Measurements from ENCODE around the gene GPR149. TPM values are rescaled to one million over a fixed set of nuclear protein-coding genes. Genes with fewer than 3 reads are reported as not detected.

The GPR149 gene
- total and polyA plus RNA-seq, 2 donors, result not detected

DNA sequence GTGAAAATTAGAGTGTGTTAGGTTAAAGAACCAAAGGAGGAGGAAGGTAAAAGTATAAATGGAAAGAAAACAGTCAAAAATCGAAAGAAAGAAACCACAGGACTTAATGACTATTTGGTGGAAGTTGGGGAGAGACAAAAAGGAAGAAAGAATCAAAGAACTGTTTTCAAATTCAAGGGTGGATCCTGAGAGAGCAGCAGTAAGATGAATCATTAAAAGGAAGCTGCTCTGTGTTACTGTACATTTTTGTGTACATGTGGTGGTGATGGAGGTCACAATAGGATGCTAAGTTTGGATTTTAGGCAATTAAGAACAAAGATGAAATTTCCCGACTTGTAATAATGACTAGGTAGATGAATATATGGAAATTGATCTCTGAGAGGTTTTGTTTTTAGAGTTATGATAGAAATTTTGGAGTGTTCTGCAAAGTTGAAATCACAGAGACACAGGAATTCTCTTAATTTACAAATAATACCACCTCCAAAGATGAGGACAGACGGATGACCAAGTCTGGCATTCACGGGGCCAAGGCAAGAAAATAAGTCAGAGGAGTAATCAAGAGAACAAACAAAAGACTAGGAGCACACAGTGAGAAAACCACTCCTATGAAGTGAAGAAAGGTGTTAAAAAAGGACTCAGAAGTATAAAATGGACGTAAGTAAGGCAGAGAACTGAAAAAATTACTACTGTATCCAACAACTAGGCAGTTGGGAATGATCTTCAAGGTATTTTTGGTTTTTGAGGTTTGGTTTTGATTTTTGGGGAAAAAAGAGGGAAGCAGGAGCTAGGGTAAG is 112.8 kb downstream of the GPR149 start:
- DNase-seq (ENCODE audit: extremely low spot score), result no peak
- Histone ChIP-seq H3K4me3 (ENCODE audit: low read depth, low read length) (no peak overlapping the region), H3K27ac (ENCODE audit: low read depth) (no peak overlapping the region), H3K4me1 (ENCODE audit: insufficient read depth) (peaks cover 2% of the 10 kb centered on the region), H3K36me3 (ENCODE audit: insufficient read depth) (no peaks in the 10 kb centered on the region)
- 88% methylated on average over 5 of the region's 5 CpGs for whole genome bisulfite sequencing

DNA sequence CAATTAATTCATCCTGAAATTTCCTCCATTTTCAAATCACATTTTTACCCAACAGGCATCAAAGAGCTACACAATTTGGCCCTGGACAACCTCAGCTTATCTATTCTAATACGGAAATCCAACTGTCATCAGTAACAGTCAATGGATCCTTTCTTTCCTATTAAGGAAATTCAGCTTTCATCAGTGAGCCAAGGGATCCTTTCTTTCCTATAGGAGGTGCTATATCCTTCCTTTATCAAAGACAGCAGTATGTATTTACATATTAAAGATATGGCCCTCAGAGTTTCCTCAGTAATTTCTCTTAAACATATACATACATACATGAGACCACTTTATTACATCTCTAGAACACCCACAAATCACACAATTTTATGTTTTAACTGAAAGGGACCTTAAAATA is 115.8 kb downstream of the GPR149 start:
- Histone ChIP-seq H3K4me3 (ENCODE audit: low read depth, low read length) (no peak overlapping the region), H3K4me1 (ENCODE audit: insufficient read depth) (no peaks in the 10 kb centered on the region), H3K27ac (ENCODE audit: low read depth) (no peak overlapping the region), H3K36me3 (ENCODE audit: insufficient read depth) (no peaks in the 10 kb centered on the region)
- WGBS, result 95% methylated on average over 1 of the region's 1 CpG
- DNase-seq (ENCODE audit: extremely low spot score), result no peak

DNA sequence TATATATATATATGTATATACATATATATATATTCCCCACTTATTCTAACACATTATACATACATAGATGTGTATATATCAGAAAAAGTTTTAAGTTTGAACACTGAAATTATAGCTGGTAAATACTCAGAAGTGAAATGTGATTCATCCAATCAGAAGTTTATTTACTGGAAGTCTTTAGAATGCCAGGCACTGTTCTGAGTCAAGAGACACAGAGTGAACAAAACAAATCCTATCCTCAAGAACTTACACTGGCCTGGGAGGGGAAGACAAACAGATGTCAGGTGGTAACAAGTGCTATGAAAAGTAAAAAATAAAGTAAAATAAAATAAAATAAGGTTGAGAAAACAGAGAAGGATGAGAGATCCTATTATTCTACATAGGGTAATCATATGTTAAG is 119.2 kb downstream of the GPR149 start:
- Histone ChIP-seq H3K36me3 (ENCODE audit: insufficient read depth) (no peaks in the 10 kb centered on the region), H3K27ac (ENCODE audit: low read depth) (no peak overlapping the region), H3K4me1 (ENCODE audit: insufficient read depth) (no peaks in the 10 kb centered on the region), H3K4me3 (ENCODE audit: low read depth, low read length) (no peak overlapping the region)
- no peak for DNase-seq (ENCODE audit: extremely low spot score)

DNA sequence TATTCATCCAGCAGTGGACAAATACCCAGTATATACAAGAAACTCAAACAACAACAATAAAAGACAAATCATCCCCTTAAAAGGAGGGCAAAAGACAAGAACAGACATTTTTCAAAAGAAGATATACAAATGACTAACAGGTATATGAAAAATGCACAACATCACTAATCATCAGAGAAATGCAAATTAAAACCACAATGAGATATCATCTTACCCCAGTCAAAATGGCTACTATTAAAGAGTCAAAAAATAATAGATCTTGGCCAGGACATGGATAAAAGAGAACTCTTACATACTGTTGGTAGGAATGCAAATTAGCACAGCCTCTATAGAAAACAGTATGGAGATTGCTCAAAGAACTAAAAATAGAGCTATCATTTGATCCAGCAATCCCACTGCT is 122.6 kb downstream of the GPR149 start:
- peaks cover 10% of the 10 kb centered on the region for H3K36me3 ChIP-seq (ENCODE audit: insufficient read depth)
- DNase-seq (ENCODE audit: extremely low spot score), result no peak

DNA sequence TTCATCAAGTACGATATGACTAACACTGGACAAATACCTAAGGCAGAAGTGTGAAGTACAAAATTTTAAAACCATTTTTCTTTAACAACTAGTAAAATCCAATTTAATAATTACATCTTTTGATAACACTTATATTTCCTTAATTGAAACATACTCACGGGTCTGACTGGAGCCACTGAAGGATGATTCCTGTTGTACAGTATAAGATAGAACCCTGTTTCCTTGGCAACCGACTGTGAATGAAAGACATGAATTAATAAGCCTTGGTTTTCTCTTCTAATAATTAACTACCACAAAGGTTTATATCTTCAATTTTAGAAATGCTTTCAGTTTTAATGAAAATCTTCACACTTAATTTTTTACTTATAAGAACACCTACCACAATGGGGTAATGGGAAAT is 125.1 kb downstream of the GPR149 start:
- H3K4me1 ChIP-seq (ENCODE audit: insufficient read depth), result no peaks in the 10 kb centered on the region
- no peak overlapping the region for H3K4me3 ChIP-seq (ENCODE audit: low read depth, low read length)
- H3K36me3 ChIP-seq (ENCODE audit: insufficient read depth), result peaks cover 13% of the 10 kb centered on the region
- DNase-seq (ENCODE audit: extremely low spot score), result no peak
- H3K27ac ChIP-seq (ENCODE audit: low read depth), result no peak overlapping the region
- 96% methylated on average over 3 of the region's 3 CpGs for WGBS

More for the DNA sequence above, 122.6 kb downstream of the GPR149 start:
- no peaks in the 10 kb centered on the region for H3K4me1 ChIP-seq (ENCODE audit: insufficient read depth)
- no peak overlapping the region for H3K4me3 ChIP-seq (ENCODE audit: low read depth, low read length)
- H3K27ac ChIP-seq (ENCODE audit: low read depth), result no peak overlapping the region

- H3K4me3 ChIP-seq (ENCODE audit: low read depth, low read length), result no peak overlapping the region
- no peak for DNase-seq (ENCODE audit: extremely low spot score)
- H3K27ac ChIP-seq (ENCODE audit: low read depth), result no peak overlapping the region
- H3K36me3 ChIP-seq (ENCODE audit: insufficient read depth), result peaks cover 13% of the 10 kb centered on the region
- H3K4me1 ChIP-seq (ENCODE audit: insufficient read depth), result no peaks in the 10 kb centered on the region
These were observed 125.7 kb downstream of the GPR149 start for GRCh38 chr3:154304116-154304786.

DNA sequence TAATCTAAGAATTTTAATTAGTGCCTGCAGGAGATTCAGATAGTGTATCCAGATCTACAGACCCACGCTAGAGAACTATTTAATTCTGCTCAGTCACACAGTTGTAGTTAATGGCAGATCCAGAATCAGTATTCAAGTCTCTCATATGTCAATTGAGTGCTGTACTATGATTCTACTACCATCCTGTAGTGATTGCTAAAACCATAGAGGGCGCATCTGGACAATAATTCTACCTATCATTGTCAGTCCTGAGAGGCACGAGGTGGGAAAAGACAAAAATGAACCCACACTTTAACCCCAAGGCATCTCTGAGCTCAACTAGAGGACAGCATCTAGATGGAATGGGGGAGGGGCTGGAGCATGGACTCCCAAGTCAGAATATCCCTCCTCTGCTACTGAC is 128.4 kb downstream of the GPR149 start:
- DNase-seq (ENCODE audit: extremely low spot score), result no peak
- WGBS, result 83% methylated on average over 3 of the region's 3 CpGs
- H3K27ac ChIP-seq (ENCODE audit: low read depth), result no peak overlapping the region
- H3K36me3 ChIP-seq (ENCODE audit: insufficient read depth), result peaks cover 13% of the 10 kb centered on the region
- H3K4me1 ChIP-seq (ENCODE audit: insufficient read depth), result no peaks in the 10 kb centered on the region
- no peak overlapping the region for H3K4me3 ChIP-seq (ENCODE audit: low read depth, low read length)

DNA sequence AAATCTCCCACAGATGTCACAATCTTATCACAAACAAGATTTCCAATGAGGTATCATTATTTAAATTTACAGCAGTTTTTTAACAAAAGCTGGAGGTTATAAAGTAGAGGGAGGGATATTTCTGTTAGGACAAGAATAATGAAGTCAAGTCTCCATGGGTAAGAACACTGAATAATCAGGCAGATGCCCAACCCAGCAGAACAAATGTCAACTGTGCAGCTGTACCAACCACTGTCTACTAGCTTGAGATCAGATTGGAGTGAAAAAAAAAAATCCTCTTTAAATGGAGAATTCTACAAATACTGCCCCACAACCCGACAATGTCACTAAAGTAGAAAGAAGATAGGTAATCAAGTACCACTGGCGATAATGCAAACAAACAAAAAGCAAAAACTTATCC is 136.0 kb downstream of the GPR149 start:
- DNase-seq (ENCODE audit: extremely low spot score), result no peak
- 96% methylated on average over 2 of the region's 2 CpGs for WGBS
- H3K36me3 ChIP-seq (ENCODE audit: insufficient read depth), result peaks cover 5% of the 10 kb centered on the region

GRCh38 chr3:154290187-154290586 is 139.8 kb downstream of the GPR149 start:
- 99% methylated on average over 5 of the region's 5 CpGs for WGBS
- no peak overlapping the region for H3K27ac ChIP-seq (ENCODE audit: low read depth)
- DNase-seq (ENCODE audit: extremely low spot score), result no peak
- peaks cover 2% of the 10 kb centered on the region for H3K36me3 ChIP-seq (ENCODE audit: insufficient read depth)
- H3K4me1 ChIP-seq (ENCODE audit: insufficient read depth), result no peaks in the 10 kb centered on the region
- H3K4me3 ChIP-seq (ENCODE audit: low read depth, low read length), result no peak overlapping the region

More for the DNA sequence above, 136.0 kb downstream of the GPR149 start:
- Histone ChIP-seq H3K4me3 (ENCODE audit: low read depth, low read length) (no peak overlapping the region), H3K27ac (ENCODE audit: low read depth) (no peak overlapping the region), H3K4me1 (ENCODE audit: insufficient read depth) (no peaks in the 10 kb centered on the region)

Small RNAs within 50 kb of the gene (small RNA-seq; reads per million reads assigned to genes)
- not detected for gene RF01210

Other genes starting within 250 kb of the GPR149 start
- 160 TPM for gene DHX36, start 105.7 kb downstream of the GPR149 start, total RNA-seq
- 25.8 TPM for gene DHX36, start 105.7 kb downstream of the GPR149 start, polyA plus RNA-seq